Dermis blood vessel endothelial cell (primary cell): Measurements from ENCODE around the gene STAP1. TPM values are rescaled to one million over a fixed set of nuclear protein-coding genes. Genes with fewer than 3 reads are reported as not detected.

ENCODE experiments used
- DNase-seq: peaks from one replicate; pipeline ENCODE4 v3.0.0; 2010
- total RNA-seq: library from RNA; depleted of rRNA; stranded (reverse); fragments of >200 nt; gene quantifications from 2 replicates; pipeline ENCODE4 v1.2.3, GENCODE V29; 2014

Gene STAP1
- total RNA-seq, 1 donor from 2014 or later, result not detected

DNA sequence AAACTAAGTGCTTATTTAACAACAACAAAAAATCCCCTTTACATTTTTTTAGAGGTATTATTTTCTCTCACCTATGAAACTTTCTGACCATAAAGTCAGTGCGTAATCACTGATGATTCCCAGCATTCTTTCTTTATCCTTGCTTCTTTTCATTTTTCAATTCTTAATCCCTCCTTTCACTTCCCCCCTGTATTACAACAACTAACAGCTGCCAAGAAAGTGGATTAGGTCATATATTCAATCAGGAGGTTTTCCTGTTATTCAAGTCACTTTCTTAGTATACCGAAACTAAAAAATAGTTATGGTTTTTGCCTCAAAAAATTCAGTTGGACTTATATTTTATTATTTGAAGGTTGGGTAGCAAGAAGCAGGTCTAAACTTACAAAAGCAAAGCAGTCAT lies 2.1 kb upstream of the STAP1 start:
- peak; percentile 47 for DNase-seq

DNA sequence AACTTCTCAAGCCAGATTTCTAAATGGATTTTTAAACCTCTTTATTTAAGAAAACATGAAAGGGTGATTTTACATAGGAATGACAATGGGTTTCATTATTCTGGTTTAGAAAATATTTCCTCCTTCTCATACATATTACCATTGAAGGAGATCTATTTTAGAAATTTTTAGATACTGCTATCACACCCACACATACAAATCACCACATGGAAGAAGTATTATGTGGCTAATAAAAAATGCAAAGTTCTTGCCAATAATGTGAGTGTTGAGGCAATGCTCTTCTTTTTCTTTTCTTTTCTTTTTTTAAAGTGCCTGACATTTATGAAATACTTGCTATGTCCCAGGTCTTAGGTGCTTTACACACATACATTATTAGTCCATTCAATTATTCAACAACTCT lies 6.8 kb downstream of the STAP1 start:
- no peak for DNase-seq

DNA sequence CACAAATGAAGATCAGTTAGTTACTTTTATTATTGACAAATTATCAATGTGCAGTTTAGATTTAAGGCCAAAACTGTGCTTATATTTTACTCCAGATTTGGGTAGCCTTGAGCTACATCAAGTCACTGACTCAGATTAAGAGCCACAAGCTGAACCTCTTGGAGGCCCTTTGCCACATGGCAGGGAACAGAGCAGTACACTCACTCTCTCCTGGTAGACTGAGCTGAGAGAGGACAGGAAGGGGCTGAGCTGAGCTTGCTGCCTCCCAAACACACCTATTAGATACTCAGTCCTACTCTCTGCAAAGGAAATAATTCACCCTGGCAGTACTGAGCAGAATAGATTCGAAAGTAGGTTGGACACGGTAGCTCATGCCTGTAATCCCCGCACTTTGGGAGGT lies 7.8 kb downstream of the STAP1 start:
- no peak for DNase-seq

DNA sequence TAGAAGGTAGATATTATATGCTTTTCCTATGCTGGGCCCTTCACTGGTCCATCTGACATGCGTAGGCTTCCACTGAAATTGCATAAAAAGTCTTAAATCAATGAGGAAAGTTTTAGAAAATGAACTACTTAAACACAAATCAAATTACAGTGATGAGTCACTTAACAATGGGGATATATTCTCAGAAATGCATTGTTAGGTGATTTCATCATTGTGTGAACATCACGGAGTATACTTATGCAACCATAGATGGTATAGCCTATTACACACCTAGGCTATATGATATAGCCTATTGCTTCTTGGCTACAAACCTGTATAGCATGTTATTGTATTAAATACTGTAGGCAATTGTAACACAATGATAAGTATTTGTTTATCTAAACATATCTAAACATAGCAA lies 10.3 kb downstream of the STAP1 start:
- DNase-seq, result no peak

DNA sequence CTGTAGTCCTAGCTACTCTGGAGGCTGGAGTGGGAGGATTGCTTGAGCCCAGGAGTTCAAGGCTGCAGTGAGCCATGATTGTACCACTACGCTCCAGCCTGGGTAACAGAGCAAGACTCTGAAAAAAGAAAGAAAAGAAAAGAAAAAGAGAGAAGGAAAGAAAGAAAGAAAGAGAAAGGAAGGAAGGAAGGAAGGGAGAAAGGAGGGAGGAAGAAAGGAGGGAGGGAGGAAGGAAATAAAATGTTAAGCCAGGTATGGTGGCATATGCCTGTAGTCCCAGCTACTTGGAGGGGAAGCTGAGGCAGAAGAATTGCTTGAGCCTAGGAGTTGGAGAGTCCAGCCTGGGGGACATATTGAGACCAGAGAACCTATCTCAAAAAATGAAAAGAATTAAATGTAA lies 12.0 kb downstream of the STAP1 start:
- DNase-seq, result no peak

DNA sequence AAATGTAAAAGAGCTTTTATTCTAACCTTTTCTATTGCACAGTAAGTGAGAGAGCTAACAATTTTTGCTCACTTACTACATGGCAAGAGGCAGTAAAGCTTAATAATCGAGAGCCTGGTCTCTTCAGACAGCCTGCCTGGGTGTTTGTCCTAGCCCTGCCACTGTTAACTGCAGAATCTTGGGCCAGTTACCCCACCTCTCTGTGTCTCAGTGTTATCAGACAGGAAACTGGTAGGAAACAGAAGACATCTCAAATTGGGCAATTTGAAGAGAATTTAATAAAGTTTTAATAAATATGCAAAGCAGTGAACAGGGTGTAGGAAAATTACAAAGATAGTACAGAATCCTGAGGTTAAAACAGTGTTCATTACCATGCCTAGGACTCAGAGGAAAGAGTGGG lies 13.4 kb downstream of the STAP1 start:
- no peak for DNase-seq

DNA sequence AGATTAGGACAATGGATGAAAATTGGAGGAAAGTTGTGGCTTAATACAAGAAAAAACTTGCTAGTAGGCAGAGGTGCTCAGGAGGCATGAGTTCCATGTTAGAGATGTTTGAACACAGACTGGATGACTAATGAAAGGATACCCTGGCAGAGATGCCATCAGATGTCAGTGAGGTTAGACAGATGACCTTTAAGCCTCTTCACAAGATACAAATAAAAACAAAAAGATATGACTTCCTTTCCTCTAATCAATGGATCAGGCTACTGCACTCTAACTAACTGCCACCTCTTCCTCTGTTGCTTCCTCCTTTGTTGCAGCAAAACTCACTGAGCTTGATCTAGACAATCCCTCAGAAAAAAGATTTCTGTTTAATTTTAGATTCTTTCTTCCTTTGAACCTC lies 14.7 kb downstream of the STAP1 start:
- DNase-seq, result no peak

DNA sequence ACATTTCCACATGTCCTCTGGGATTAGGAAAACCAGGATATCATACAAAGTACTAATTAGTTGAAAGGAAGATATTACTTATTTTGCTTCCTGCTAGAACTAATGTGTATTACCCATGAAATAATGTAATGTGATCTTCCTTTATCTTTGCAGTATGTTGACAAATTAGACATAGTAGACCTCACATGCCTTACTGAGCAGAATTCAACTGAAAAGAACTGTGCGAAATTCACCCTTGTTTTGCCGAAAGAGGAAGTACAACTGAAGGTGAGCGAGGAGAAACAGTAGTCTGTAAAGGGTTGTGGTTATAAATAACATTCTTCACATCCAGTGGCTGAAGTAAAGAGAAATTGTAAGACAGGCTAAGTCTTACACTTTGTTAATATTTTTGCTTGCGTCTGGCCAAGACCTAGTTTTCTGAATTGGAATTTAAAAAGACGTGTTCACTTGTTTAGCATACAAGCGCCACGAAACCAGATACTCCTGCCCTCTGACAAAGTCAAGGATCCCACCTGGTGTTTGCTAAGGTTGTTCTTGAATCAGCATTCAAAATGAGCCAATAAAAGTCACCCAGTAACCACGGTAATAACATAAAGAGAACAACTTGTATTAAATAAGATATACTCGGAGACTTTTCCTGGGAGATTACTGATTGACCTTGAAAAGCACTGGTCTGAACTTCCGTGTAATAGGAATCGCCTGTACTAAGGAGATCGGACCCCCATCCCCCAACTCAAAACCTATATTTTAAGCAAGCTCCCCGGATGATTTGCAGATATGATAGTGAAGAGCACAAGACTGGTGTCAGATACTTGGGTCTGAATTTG lies 16.9 kb downstream of the STAP1 start:
- DNase-seq, result no peak

DNA sequence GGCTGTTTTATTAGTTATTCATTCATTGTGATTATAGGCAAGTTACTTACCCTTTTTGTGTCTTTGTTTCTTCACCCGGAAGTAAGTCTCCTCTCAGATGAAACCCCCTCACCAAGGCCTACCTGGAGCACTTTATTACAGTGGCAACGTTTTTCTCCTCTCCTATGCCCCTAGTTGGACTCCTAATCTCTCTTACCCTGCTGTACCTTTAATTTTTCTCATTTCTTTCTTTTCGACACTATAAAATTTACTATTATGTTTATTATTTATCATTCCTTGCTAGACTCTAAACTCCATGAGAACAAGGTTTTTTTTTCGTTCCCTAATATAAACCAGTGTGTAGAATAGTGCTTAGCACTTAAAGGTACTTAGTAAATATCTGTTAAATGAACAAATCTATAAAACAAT lies 17.5 kb downstream of the STAP1 start:
- no peak for DNase-seq

DNA sequence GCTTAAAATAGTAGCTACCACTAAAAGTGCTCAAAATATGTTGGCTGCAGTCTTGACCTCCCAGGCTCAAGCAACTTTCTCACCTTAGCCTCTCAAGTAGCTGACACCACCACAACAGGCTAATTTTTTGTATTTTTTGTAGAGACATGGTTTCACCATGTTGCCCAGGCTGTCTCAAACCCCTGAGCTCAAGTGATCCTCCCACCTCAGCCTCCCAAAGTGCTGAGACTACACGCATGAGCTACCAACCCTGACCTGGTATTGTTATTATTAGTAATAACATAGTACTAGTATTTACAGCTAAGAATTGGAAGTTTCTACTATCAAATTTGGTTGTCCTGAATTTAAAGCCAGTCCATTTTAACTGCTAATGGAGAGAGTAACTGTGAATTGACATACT lies 18.0 kb downstream of the STAP1 start:
- DNase-seq, result no peak

DNA sequence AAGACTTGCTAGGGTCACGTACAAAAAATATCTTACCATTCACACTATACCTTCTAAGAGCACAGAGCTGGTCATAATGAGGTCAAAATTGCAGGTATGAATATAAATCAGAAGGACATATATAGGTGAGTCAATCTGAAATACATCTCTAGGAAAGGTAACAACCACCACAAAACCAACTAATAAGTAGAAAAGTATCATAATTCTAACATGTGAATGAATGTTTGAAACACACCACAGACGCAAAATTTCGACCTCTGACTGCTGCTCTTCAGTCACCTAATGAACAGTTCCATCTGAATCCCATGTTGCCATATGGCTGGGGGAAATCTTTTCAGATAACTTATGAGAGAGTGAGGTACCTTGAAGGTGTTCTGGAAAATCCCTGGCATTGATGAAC lies 22.1 kb downstream of the STAP1 start:
- no peak for DNase-seq

DNA sequence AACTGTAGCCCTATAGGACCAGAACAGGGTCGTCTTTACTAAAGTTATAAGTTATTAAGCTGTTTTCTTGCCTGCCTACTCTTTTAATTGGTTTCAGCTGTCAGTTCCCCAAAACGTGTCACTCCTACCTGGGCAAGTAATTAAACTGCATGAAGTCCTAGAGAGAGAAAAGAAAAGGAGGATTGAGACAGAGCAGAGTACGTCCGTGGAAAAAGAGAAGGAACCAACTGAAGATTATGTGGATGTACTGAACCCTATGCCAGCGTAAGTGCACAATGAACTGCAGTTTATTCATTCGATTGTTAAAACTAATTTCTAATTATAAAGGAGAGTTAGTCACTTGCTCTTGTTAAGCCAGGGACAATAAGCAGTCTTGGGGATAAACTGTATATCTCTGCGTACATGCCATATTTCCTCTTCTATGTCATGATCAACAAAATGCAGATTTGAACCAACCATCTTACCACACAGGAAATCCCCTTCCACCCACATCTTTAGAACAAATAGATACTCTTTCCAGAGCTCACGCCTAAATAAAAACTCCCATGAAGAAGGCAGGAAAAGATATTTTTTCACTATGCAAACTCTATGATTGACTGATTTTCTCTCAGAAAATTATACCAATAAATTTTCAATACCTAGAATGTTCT lies 22.8 kb downstream of the STAP1 start:
- DNase-seq, result no peak

DNA sequence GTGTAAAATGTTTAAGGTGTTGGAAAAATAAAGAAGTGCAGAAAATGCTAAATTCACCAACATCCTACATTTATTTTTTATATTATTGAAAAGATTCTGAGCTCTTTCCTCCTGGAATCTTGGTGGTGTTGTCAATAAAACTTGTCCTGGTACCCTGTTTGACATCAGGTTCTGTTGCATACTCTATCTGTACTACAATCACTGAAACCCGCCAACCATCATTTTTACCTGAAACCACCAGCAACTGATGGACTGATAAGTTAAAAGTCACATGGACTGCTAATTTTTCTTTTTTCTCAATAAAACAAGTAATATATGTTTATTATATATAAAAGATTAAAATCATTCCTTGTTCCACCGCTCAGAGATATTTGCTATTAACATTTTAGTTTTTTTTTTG lies 23.4 kb downstream of the STAP1 start:
- no peak for DNase-seq

DNA sequence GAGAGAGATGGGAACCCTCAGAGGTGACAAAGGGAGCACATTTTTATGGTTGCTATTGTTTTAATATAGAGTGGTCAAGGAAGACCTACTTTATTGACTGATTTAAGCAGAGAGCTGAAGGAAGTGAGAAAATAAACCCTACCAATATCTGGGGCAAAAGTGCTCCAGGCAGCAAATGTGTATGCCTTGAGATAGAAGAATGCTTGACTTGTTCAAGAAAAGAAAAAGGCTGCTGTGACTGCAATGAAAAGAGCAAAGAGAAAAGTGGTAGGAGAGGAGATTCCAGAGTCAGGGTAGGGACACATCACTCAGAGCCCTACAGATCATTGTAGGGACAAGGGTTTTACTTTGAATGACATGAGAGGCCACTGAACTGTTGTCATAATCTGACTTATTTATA lies 26.0 kb downstream of the STAP1 start:
- no peak for DNase-seq

DNA sequence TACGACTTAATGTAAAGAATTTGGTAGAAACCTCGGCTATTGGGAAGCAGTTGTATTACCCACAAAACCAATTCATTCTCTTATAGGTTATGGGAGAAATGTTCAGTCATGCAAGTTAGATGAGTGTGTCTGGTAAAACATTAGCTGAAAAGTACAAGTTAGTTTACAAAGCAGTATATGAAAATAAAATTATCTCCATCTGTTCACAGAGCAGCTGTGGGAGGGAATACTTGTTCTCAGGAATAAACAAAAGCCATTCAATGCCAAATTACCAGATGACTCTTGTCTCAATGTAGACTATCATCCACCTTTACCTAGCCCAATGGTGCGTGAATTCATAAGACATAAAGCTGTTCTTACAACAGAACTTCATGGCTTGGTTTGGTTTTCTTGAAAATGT lies 28.6 kb downstream of the STAP1 start:
- no peak for DNase-seq

DNA sequence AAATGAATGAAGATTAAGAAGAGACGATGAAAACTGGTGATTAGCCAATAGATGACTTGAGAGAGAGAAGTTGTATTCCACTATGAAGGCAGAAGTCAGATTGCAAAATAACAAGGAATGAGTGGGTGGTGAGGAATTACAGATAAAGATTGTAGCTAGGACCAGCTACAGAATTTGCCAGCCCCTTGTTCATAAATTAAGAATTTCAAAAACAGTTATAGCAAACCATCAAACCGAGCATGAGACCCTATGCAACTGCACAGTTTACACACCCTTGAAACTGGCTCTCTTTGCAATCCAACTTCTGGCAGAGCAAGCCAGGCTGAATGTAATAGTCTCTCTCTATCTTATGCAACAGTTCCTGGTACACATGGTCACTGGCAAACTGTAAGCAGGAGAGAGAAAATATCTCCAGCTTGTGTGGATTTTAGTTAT lies 35.2 kb downstream of the STAP1 start:
- no peak for DNase-seq

DNA sequence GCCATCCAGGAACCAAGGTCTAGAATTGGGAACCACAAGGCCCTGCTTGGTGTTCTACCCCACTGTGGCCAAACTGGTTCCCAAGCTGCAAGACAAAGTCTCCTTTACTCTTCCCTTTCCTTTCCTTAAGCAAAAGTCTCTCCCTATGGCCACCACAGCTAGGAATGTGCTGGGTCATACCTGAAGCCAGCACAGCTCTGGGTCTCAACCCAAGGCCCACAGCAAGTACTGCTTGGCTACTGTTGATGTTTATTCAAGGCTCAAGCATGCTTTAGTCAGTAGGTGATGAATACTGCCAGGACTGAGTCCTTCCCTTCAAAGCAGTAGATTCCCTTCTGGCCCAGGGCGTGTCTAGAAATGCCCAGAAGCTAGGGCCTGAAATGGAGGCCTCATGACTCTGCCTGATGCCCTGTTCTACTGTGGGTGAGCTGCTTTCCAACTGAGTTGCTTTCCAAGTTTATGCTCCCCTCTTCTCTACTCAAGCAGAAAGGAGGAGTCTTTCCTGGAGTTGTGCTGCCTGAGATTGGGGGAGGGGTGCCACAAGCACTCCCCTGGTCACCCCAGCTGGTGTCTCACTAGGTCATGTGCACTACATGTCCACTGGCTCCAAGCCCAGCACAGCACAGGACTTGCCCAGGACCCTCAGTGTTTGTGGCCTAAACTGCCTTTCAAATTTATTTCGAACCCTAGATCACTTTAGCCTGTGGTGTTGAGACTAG lies 44.9 kb downstream of the STAP1 start:
- DNase-seq, result no peak

DNA sequence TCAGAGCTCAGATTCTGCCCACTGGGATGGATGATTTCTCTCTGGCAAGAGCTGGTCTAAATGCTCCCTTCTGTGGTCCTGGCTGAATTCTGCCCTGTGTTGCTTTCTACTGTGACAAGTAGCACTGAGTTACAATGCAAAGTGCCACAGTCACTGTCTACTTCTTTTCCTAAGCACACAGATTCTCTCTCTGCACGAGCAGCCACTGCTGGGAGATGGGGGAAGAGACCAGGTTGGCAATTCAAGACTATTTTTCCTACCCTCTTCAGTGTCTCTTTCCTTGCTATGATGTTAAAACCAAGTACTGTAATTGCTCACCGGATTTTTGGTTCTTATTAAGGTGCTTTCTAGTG lies 45.5 kb downstream of the STAP1 start:
- no peak for DNase-seq

DNA sequence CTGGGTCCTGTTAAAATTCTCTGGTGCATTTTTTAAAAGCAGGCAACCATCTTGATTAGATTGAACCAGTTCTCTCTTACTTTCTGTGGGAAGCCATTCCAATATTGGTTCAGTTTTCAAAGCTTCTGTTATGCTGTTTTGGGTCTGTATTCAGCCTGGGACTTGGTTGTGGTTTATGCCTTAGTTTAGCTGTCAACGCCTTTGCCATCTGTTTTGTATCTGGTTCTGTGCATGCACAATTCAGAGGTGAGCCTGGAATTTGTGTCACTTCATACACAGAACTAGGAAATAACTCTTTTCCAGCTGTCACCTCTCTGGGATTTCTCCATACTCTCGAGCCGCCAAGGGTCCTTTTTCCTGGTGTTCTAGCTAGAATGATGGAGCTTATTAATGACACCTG lies 46.2 kb downstream of the STAP1 start:
- no peak for DNase-seq

DNA sequence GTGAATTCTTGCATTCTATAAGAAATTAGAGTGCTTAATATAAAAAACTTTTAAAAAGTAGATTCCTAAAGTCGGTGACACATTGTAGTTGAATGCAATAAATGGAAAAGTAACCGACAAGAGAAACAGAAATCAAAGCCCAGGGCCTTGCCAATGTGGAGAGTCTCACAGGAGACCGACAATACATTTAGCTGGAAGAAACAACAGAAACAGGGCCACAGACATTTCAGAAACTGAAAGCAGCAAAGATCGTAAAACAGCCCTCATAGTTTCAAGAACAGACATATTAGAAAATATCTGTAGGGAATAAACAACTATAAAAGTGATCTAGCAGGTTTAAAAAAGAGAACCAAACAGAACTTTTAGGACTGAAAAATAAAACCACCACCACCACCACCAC lies 49.5 kb downstream of the STAP1 start:
- no peak for DNase-seq

DNA sequence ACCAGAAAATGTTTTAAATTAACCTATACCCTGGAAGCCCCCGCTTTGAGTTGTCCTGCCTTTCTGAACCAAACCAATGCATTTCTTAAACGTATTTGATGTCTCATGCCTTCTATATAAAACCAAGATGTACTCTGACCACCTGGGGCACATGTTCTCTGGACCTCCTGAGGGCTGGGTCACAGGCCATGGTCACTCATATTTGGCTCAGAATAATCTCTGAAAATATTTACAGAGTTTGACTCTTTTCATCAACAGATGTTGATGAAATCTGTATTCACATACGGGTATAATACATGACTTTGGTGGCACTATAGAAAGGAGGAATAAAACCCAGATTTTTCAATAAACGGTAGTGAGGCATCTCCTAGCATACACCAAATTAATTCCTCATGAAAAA lies 55.7 kb downstream of the STAP1 start:
- DNase-seq, result no peak

DNA sequence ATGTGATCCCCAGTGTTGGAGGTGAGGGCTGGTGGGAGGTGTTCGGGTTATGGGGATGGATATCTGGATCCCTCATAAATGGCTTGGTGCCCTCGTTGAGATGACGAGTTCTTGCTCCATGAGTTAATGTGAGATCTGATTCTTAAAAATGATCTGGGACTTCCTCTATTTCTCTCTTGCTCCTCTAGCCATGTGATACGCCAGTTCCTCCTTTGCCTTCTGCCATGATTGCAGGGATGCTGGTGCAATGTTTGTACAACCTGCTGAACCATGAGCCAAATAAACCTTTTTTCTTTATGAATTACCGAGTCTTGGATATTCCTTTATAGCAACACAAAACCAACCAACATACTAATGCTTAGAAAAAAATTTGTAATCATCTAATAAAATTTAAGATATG lies 56.6 kb downstream of the STAP1 start:
- DNase-seq, result no peak

DNA sequence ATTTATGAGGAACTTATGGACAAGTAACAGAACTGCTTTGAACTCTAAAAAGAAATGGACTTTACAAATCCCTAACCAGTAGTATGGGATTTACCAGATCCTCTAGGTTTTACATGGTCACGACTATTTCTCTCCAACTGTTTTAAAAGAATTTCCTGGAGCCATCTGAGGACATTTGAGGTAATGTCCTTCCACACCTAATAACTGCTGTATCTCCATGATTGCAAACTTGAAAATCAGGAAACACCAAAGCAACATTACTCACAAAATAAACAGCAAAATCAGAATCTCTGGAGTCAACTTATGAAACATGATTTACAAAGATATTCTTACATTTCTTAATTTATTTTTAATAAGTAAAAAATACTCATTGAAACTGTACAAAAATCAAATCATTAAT lies 58.0 kb downstream of the STAP1 start:
- no peak for DNase-seq

DNA sequence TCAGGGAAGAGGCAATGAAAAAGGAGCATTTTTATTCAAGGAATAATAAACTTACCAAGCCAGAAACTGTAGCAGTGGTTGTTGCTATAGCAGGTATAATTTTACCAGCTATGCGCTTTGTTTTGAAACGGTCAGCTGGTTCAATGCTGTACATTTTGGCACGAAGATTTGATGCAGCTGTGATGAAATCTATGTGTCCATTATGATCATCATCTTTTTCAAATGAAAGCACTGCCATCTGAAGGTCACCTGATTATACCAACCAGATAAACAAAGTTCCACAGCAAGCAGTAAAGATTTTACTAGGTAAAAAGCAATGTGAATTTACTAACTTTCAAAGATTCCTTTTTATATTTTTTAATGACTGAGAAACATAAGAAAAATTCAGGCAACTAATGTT lies 66.4 kb downstream of the STAP1 start:
- DNase-seq, result no peak
